ENCODE results near the gene LSR. TPM values are rescaled to one million over a fixed set of nuclear protein-coding genes. Genes with fewer than 3 reads are reported as not detected.

The LSR gene
- polyA plus RNA-seq, 1 donor from 2014 or later: not detected

GRCh38 chr19:35256566-35256965 is 7.8 kb downstream of the LSR start:
- H3K27me3 ChIP-seq (ENCODE audit: insufficient read depth, low read depth, low read length): no peaks in the 10 kb centered on the region

DNA sequence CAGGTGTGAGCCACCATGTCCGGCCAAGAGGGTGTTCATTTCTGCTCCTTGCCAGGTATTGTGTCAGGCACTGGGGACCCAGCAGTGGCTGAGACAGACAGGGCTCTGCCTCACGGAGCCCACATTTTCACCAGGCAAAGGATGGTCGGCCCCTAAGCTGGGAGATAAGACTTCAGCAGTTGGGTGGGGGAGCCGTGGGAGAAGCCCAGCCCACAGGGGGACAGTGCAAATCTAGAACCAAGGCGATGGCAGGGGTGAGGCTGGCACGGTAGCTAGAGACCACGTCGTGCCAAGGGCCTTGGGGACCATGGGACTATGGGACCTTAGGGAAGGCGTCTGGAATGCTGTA is 8.3 kb downstream of the LSR start:
- no peaks in the 10 kb centered on the region for H3K27me3 ChIP-seq (ENCODE audit: insufficient read depth, low read depth, low read length)
- no peaks in the 10 kb centered on the region for H3F3A ChIP-seq (ENCODE audit: insufficient read depth, low read length, poor library complexity, severe bottlenecking)
- H3K27ac ChIP-seq (ENCODE audit: low read length): no peak overlapping the region
- H3K4me3 ChIP-seq (ENCODE audit: low read length): no peak overlapping the region
- H3K36me3 ChIP-seq (ENCODE audit: insufficient read depth, low read length): no peaks in the 10 kb centered on the region
- H3K79me2 ChIP-seq (replicated peaks; ENCODE audit: insufficient read depth, low read length): no peaks in the 10 kb centered on the region
- no peak overlapping the region for H3K4me2 ChIP-seq (ENCODE audit: low read length)
- no peak overlapping the region for H2AFZ ChIP-seq (ENCODE audit: low read depth, low read length)
- H3K9ac ChIP-seq (ENCODE audit: low read length): no peak overlapping the region
- TF ChIP-seq EP300 (conservative IDR thresholded peaks at IDR 0.05; ENCODE audit: poor library complexity, severe bottlenecking) (no peak), SMC3 (conservative IDR thresholded peaks at IDR 0.05; ENCODE audit: poor library complexity) (no peak), RAD21 (conservative IDR thresholded peaks at IDR 0.05) (no peak), POLR2AphosphoS5 (IDR thresholded peaks at IDR 0.05) (no peak), TAF1 (IDR thresholded peaks at IDR 0.05; ENCODE audit: low read depth) (no peak), MXI1 (conservative IDR thresholded peaks at IDR 0.05; ENCODE audit: poor library complexity, severe bottlenecking) (no peak), EZH2 (IDR thresholded peaks at IDR 0.05; ENCODE audit: borderline replicate concordance, insufficient read depth, low read length, poor library complexity, severe bottlenecking) (no peak), REST (IDR thresholded peaks at IDR 0.05; ENCODE audit: borderline replicate concordance) (no peak)
- TF ChIP-seq, protein P1, sequence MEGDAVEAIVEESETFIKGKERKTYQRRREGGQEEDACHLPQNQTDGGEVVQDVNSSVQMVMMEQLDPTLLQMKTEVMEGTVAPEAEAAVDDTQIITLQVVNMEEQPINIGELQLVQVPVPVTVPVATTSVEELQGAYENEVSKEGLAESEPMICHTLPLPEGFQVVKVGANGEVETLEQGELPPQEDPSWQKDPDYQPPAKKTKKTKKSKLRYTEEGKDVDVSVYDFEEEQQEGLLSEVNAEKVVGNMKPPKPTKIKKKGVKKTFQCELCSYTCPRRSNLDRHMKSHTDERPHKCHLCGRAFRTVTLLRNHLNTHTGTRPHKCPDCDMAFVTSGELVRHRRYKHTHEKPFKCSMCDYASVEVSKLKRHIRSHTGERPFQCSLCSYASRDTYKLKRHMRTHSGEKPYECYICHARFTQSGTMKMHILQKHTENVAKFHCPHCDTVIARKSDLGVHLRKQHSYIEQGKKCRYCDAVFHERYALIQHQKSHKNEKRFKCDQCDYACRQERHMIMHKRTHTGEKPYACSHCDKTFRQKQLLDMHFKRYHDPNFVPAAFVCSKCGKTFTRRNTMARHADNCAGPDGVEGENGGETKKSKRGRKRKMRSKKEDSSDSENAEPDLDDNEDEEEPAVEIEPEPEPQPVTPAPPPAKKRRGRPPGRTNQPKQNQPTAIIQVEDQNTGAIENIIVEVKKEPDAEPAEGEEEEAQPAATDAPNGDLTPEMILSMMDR (IDR thresholded peaks at IDR 0.05; ENCODE audit: poor library complexity, severe bottlenecking): no peak
- no peaks in the 10 kb centered on the region for H3K9me3 ChIP-seq (ENCODE audit: low read length)
- no peaks in the 10 kb centered on the region for H3K9me2 ChIP-seq (ENCODE audit: insufficient read depth, low read length)
- no peaks in the 10 kb centered on the region for H4K20me1 ChIP-seq (ENCODE audit: insufficient read depth)

More at GRCh38 chr19:35256566-35256965, 7.8 kb downstream of the LSR start:
- H3K36me3 ChIP-seq (ENCODE audit: insufficient read depth, low read length): no peaks in the 10 kb centered on the region
- no peak for TF ChIP-seq RAD21 (conservative IDR thresholded peaks at IDR 0.05)
- no peak overlapping the region for H3K4me2 ChIP-seq (ENCODE audit: low read length)
- H3F3A ChIP-seq (ENCODE audit: insufficient read depth, low read length, poor library complexity, severe bottlenecking): no peaks in the 10 kb centered on the region
- no peaks in the 10 kb centered on the region for H3K79me2 ChIP-seq (replicated peaks; ENCODE audit: insufficient read depth, low read length)
- H3K27ac ChIP-seq (ENCODE audit: low read length): no peak overlapping the region
- no peak overlapping the region for H2AFZ ChIP-seq (ENCODE audit: low read depth, low read length)
- H4K20me1 ChIP-seq (ENCODE audit: insufficient read depth): no peaks in the 10 kb centered on the region
- H3K9ac ChIP-seq (ENCODE audit: low read length): no peak overlapping the region
- H3K9me3 ChIP-seq (ENCODE audit: low read length): no peaks in the 10 kb centered on the region
- no peaks in the 10 kb centered on the region for H3K9me2 ChIP-seq (ENCODE audit: insufficient read depth, low read length)
- H3K4me3 ChIP-seq (ENCODE audit: low read length): no peak overlapping the region
